ENCODE results near the gene OSBPL2. TPM values are rescaled to one million over a fixed set of nuclear protein-coding genes. Genes with fewer than 3 reads are reported as not detected.

Gene OSBPL2
- total and polyA plus RNA-seq, 2 donors (not counting 1 experiment from before 2014, with no cell fraction given), result 28.1 to 74.3 TPM

DNA sequence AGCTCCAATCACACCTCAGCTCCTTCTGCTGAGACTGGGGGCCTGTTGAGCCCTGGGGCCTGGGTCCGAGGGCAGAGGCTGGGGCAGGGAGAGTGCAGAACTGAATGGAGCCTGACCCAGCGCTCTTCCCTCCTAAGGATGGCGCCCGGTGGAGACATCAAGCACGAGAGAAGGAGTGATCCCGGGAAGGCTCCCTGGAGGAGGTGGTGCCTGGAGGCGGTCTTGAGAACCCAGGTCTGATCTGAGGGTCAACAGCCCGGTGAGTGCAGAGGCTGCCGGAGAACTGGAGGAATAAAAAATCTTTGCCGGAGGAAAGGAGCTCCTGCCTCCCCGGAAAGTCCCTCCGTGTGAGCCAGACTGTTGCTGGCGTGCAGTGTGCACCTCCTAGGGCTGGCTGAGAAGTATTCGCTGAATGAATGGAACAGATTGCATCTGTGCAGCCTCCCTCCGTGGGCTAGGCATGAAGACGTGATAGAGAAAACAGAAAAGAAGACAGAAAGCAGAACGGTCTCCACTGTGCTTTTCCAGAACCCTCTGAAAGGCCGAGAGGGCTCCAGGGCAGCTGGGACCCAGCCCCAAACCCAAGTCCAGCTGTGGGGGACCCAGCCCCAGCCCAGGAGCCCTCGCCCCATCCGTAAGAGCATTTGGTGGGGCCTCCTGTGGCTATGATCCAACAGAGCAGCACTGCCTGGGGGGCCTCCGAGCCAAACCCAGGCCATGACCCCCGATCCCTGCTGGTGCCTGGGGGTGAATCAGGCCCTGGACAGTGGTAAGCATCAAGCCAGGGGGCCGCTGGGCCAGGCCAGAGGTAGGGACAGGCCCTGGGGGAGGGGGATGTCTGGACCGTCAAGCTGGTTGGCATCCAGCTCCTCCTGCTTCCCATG lies 11.4 kb upstream of the OSBPL2 start:
- Mint-ChIP-seq H3K4me3 (no peak overlapping the region), H3K27ac (no peak overlapping the region), H3K27me3 (peaks cover 26% of the 10 kb centered on the region), H3K9me3 (ENCODE audit: insufficient read depth) (no peaks in the 10 kb centered on the region), H3K4me1 (no peaks in the 10 kb centered on the region)
- Histone ChIP-seq H3K4me1 (ENCODE audit: control insufficient read depth in 2 of 2, insufficient read depth in 2 of 2, low read length in 2 of 2) (no peaks in the 10 kb centered on the region), H4K20me1 (ENCODE audit: control insufficient read depth, insufficient read depth, low read length, poor library complexity, severe bottlenecking) (no peaks in the 10 kb centered on the region), H3K9ac (ENCODE audit: low read length) (no peak overlapping the region), H3K27ac (ENCODE audit: low read length in 2 of 2) (no peak overlapping the region), H2AFZ (ENCODE audit: insufficient read depth, low read depth, low read length, poor library complexity, severe bottlenecking) (no peak overlapping the region), H3K4me2 (replicated peaks; ENCODE audit: low read depth, low read length, poor library complexity, severe bottlenecking) (no peak overlapping the region), H3K9me3 (ENCODE audit: control extremely low read depth in 1 of 3, control insufficient read depth in 2 of 3, insufficient read depth in 1 of 3, low read length in 2 of 3) (peaks cover 0 to 20% (median 0%) of the 10 kb centered on the region in 3 donors), H3K27me3 (replicated peaks in 1 of 4; ENCODE audit: control extremely low read depth in 1 of 4, control insufficient read depth in 3 of 4, insufficient read depth in 4 of 4, low read length in 3 of 4) (peaks cover 0 to 40% (median 9%) of the 10 kb centered on the region in 4 experiments), H3K36me3 (replicated peaks in 1 of 2; ENCODE audit: control extremely low read depth in 1 of 2, control insufficient read depth in 1 of 2, extremely low read depth in 1 of 2, insufficient read depth in 2 of 2, low read length in 1 of 2) (no peaks in the 10 kb centered on the region), H3K4me3 (ENCODE audit: control extremely low read depth in 1 of 5, extremely low read depth in 1 of 5, insufficient read depth in 1 of 5, low read depth in 2 of 5, low read length in 4 of 5) (no peak overlapping the region), H3K79me2 (ENCODE audit: control insufficient read depth, insufficient read depth, low read length) (no peaks in the 10 kb centered on the region)
- CTCF ChIA-PET, result no interaction called here
- no peak for DNase-seq
- 75% methylated on average over 24 of the region's 24 CpGs for WGBS (ENCODE audit: insufficient coverage)
- POLR2A ChIA-PET, result no interaction called here
- intact Hi-C loops (cut with micrococcal nuclease), result no loop called here
- no peak for ATAC-seq (ENCODE audit: low read depth)
- TF ChIP-seq, protein P1, sequence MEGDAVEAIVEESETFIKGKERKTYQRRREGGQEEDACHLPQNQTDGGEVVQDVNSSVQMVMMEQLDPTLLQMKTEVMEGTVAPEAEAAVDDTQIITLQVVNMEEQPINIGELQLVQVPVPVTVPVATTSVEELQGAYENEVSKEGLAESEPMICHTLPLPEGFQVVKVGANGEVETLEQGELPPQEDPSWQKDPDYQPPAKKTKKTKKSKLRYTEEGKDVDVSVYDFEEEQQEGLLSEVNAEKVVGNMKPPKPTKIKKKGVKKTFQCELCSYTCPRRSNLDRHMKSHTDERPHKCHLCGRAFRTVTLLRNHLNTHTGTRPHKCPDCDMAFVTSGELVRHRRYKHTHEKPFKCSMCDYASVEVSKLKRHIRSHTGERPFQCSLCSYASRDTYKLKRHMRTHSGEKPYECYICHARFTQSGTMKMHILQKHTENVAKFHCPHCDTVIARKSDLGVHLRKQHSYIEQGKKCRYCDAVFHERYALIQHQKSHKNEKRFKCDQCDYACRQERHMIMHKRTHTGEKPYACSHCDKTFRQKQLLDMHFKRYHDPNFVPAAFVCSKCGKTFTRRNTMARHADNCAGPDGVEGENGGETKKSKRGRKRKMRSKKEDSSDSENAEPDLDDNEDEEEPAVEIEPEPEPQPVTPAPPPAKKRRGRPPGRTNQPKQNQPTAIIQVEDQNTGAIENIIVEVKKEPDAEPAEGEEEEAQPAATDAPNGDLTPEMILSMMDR (IDR thresholded peaks at IDR 0.05), result no peak
- TF ChIP-seq EZH2 (IDR thresholded peaks at IDR 0.05; ENCODE audit: borderline replicate concordance, insufficient read depth, low read depth, low read length, poor library complexity, severe bottlenecking), result no peak

DNA sequence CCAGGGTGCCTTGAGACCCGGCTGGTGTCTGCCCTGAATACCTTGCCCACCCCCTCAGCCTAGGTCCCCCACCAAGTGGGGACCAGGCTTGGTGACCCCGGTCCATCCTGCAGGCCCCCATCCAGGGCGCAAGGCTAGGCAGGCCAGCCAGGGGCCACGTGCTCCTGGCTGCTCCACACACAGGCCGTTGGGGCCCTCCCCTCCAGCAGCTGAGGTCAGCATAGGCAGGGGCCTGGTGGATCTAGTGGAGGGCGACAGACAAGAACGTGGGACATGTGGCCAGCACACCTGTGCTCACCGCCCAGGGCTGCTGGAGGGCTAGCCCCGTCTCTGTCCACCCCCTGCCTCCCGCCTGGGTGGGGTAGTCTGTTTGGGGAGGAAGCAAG lies 10.7 kb upstream of the OSBPL2 start:
- TF ChIP-seq, protein P1 (IDR thresholded peaks at IDR 0.05), result no peak
- TF ChIP-seq EZH2 (IDR thresholded peaks at IDR 0.05; ENCODE audit: borderline replicate concordance, insufficient read depth, low read depth, low read length, poor library complexity, severe bottlenecking), result no peak
- Histone ChIP-seq H3K27ac (ENCODE audit: low read length in 2 of 2) (no peak overlapping the region), H2AFZ (ENCODE audit: insufficient read depth, low read depth, low read length, poor library complexity, severe bottlenecking) (no peak overlapping the region), H3K79me2 (ENCODE audit: control insufficient read depth, insufficient read depth, low read length) (no peaks in the 10 kb centered on the region), H4K20me1 (ENCODE audit: control insufficient read depth, insufficient read depth, low read length, poor library complexity, severe bottlenecking) (no peaks in the 10 kb centered on the region), H3K9me3 (ENCODE audit: control extremely low read depth in 1 of 3, control insufficient read depth in 2 of 3, insufficient read depth in 1 of 3, low read length in 2 of 3) (peaks cover 0 to 14% (median 0%) of the 10 kb centered on the region in 3 donors), H3K9ac (ENCODE audit: low read length) (no peak overlapping the region), H3K27me3 (replicated peaks in 1 of 4; ENCODE audit: control extremely low read depth in 1 of 4, control insufficient read depth in 3 of 4, insufficient read depth in 4 of 4, low read length in 3 of 4) (peaks cover 0 to 34% (median 5%) of the 10 kb centered on the region in 4 experiments), H3K36me3 (replicated peaks in 1 of 2; ENCODE audit: control extremely low read depth in 1 of 2, control insufficient read depth in 1 of 2, extremely low read depth in 1 of 2, insufficient read depth in 2 of 2, low read length in 1 of 2) (no peaks in the 10 kb centered on the region), H3K4me2 (replicated peaks; ENCODE audit: low read depth, low read length, poor library complexity, severe bottlenecking) (no peak overlapping the region), H3K4me1 (ENCODE audit: control insufficient read depth in 2 of 2, insufficient read depth in 2 of 2, low read length in 2 of 2) (no peaks in the 10 kb centered on the region), H3K4me3 (ENCODE audit: control extremely low read depth in 1 of 5, extremely low read depth in 1 of 5, insufficient read depth in 1 of 5, low read depth in 2 of 5, low read length in 4 of 5) (no peak overlapping the region)
- DNase-seq, result no peak
- H3K27ac Mint-ChIP-seq, result no peak overlapping the region
- H3K4me3 Mint-ChIP-seq, result no peak overlapping the region
- ATAC-seq (ENCODE audit: low read depth), result no peak
- intact Hi-C loops (cut with micrococcal nuclease), result no loop called here
- no peaks in the 10 kb centered on the region for H3K4me1 Mint-ChIP-seq
- ChIA-PET CTCF (no interaction called here), POLR2A (no interaction called here)
- 66% methylated on average over 9 of the region's 10 CpGs for WGBS (ENCODE audit: insufficient coverage)
- peaks cover 23% of the 10 kb centered on the region for H3K27me3 Mint-ChIP-seq
- H3K9me3 Mint-ChIP-seq (ENCODE audit: insufficient read depth), result no peaks in the 10 kb centered on the region
